HG03520 (cell line): ENCODE measurements around the gene ETV6.

ENCODE experiments used
- ATAC-seq: cut with Tn5 transposase; IDR thresholded peaks from one replicate; pipeline ENCODE4 v1.9.1; 2021; ENCODE audit warnings: mild to moderate bottlenecking, moderate library complexity; ENCODE audit not compliant: unreplicated experiment

The ETV6 gene

GRCh38 chr12:11797317-11797913, 147.9 kb downstream of the ETV6 start:
- no peak for ATAC-seq

- no peak for ATAC-seq
Observed at GRCh38 chr12:11798006-11798708, 148.7 kb downstream of the ETV6 start.

- ATAC-seq, result no peak
Observed at GRCh38 chr12:11798856-11799501, 149.5 kb downstream of the ETV6 start.

DNA sequence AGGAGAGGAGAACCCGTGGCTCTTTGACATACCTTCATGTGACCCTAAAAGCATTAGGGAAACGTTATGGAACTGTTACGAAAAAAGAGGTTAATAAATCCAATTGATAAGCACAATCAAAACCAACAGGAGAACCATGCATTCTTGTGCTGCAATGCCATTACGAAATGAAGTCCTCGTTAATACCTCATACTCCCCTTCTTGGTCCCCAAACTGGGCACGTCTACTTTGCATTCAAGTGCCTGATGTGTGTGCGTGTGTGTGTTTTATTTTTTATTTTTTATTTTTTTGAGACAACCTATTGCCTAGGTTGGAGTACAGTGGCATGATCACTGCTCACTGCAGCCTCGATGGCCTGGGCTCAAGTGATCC, 150.0 kb downstream of the ETV6 start:
- ATAC-seq, result no peak

- ATAC-seq, result no peak
Observed at GRCh38 chr12:11801643-11802042, 152.2 kb downstream of the ETV6 start.

GRCh38 chr12:11804130-11804529, 154.7 kb downstream of the ETV6 start:
- ATAC-seq, result no peak

DNA sequence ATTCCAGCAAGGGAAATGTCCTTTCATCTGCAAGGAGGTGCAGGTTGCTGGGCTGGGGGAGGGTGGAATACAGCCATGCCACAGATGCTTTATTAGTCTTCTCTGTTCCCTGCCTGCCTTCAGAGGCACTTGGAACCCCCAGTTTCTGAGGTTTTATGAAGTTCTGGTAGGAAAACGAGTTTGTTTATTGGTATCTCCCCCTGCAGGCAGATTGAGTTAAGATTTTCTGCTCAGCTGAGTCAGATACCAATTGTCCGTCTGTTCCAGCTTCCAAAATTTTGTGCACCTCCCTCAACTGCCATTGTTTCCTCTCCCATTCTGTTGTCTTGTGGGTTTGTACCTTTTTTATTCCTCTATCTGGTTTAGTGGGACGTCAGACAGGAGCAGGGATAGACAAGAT, 155.6 kb downstream of the ETV6 start:
- no peak for ATAC-seq

GRCh38 chr12:11805680-11806079, 156.2 kb downstream of the ETV6 start:
- ATAC-seq, result no peak

GRCh38 chr12:11807458-11807857, 158.0 kb downstream of the ETV6 start:
- ATAC-seq, result no peak

GRCh38 chr12:11808931-11809330, 159.5 kb downstream of the ETV6 start:
- no peak for ATAC-seq

DNA sequence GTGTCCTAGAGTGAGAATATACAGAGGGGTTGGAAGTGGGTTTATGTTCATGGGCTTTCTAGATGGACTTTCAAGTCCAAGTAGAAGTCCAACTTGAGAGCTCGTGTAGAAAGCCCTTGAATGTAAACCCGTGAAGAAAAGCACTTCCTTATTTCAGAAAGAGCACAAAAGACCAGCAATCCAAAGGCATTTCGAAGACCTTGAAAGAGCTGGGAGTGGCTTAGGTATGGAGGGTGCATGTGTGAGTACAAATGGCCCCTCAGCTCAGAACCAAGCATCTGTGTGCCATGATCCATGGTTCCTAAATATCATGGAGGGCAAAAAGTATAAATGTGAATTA, 160.7 kb downstream of the ETV6 start:
- no peak for ATAC-seq

DNA sequence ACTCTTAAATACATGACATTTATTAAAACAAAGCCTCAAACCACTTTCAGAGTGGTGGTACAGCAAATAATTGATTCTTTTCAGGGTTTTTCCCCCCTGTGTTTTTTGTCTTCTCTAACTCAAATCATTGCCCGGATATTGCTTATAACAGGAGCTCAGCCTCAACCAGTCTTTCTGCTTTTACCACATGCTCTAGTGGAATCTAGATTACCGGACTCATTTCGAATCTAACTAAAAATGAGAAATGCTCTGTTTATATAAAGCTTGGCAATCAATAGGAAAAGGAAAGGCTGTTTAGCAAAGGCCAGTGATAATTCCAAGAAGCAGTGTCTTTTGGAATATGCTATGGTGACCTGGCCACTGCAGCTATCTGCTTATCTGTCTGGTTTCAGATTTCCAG, 161.5 kb downstream of the ETV6 start:
- no peak for ATAC-seq

DNA sequence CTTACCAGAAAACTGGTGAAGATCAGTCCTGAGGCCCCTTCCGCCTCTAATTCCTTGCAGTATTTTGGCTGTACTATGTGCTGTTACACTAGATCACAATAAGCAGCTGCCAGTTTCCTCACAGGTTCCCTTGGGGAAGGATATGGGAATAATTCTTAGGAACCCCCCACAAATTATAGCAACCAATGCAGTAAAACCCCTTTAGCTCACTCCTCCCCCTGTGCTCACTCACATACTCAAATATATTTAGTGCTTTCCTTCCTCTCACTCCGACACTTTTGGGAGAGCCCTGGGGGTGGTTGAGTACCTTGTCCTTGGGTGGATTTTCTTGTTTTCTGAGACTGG, 162.7 kb downstream of the ETV6 start:
- no peak for ATAC-seq

- peak; percentile 66 for ATAC-seq
Observed at GRCh38 chr12:11812586-11813437, 163.3 kb downstream of the ETV6 start.

DNA sequence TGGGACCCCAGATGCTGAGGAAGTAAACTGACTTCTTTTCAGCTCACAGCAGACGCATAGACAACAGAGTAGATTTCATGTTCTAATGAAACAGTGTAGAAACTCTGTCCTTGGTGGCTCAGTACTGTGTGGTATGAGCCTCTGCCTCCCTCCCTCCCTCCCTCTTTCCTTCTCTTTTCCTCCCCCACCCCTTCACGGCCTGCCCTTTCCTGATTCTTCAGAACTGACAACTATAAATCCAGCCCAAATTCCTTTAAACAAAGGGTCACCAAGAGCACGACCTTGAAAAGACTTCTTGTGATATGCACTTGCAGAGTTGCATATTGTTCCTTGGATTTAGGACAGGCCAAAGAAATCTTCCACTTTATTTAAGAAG, 164.0 kb downstream of the ETV6 start:
- no peak for ATAC-seq

GRCh38 chr12:11814374-11814773, 164.9 kb downstream of the ETV6 start:
- ATAC-seq, result no peak

DNA sequence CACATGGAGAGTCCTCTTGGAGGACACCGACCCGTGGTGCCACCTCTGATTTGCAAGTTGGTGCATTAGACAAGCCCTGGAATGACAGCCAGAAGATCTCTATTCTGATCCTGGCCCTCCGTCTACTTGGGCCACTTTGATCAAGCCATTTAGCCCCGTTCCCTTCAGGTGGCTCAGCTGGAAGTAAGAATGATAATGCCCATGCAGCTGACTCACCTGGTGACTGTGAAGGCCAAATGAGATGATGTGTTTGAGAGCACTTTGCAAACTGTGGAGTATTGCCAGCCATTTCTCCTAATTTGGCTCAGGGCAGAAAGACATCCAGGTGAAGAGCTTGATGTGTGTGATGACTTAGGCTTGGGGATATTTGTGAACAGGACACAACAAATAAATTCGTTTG, 165.9 kb downstream of the ETV6 start:
- ATAC-seq, result no peak

DNA sequence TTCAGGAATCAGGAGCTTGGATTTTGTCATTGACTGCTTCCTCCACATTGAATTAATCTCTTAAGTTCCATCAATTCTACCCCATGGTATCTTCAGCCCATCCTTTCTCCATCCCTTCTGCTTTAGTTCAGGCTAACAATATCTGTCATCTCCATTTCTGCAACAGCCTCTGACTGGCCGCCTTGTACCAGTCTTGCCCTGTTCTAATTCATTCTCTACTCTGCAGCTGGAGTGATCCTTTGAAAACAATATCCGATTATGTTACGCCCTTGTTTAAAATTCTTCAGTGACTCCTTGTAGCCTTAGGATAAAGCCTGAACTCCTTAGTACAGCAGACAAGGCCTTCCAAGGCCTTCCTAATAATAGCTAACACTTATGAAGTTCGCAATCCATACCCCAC, 170.2 kb downstream of the ETV6 start:
- ATAC-seq, result no peak

DNA sequence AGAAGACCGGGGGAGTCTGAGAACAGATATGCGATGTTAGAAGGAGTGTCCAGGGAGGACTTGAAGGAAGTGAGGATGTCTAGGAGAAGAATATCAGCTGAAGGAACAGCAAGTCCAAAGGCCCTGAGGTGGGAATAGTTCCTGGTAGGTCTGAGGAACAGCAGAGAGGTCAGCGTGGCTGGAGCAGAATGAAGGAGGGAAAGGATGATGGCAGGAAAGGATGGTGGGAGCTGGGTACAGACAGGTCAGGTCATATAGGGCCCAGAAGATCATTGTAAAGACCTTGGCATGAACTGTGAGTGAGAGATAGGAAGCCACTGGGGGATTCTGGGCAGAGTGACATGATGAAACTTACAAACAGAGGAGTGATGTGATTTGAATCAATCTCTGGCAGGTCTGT, 171.0 kb downstream of the ETV6 start:
- no peak for ATAC-seq

DNA sequence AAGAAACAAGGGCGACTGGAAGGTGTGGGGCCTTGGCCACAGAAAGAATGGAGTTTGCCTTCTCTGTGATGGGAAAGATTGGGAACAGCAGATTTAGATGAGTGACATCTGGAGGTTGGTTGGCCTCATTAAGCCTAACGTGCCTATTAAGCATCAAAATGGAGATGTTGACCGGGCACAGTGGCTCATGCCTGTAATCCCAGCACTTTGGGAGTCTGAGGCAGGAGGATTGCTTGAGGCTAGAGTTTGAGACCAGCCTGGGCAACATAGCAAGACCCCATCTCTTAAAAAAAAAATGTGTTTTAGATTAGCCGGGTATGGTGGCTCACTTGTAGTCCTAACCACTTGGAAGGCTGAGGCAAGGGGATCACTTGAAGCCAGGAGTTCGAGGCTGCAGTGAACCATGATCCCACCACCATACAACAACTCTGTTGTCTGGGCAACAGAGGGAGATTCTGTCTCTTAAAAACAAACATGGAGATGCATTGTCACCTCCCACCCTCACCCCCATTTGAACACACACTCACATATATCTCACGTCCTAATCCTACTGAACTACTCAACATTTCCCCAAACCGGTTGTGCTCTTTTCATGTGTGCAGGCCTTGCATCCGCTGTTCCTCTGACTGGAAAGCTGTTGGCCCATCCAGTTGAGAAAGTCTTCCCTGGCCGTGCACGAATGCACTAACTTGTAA, 172.1 kb downstream of the ETV6 start:
- ATAC-seq, result no peak
